ENCODE measurements around the gene CBARP.

Gene CBARP

GRCh38 chr19:1241417-1242095 is 3.8 kb upstream of the CBARP start, which contains the start of gene ATP5F1D (continued):
- TF ChIP-seq TCF7L2 (IDR thresholded peaks at IDR 0.05; ENCODE audit: borderline replicate concordance, low read depth, low read length) (no peak), ZBTB7A (tag by site-specific recombination; IDR thresholded peaks at IDR 0.05; ENCODE audit: low read depth) (no peak), ZNF548 (tag by site-specific recombination; IDR thresholded peaks at IDR 0.05) (no peak), FEZF1 (tag by site-specific recombination; IDR thresholded peaks at IDR 0.05) (no peak), ZNF280D (tag by site-specific recombination; IDR thresholded peaks at IDR 0.05) (no peak), ZBTB6 (tag by site-specific recombination; IDR thresholded peaks at IDR 0.05) (no peak), CTCF (tag by site-specific recombination; IDR thresholded peaks at IDR 0.05) (0 out of 2 replicates have a peak, but pooled peaks have one; percentile 16), TSHZ1 (tag by site-specific recombination; IDR thresholded peaks at IDR 0.05; ENCODE audit: borderline replicate concordance) (no peak), ZNF785 (tag by site-specific recombination; IDR thresholded peaks at IDR 0.05) (no peak), ZNF518A (tag by site-specific recombination; conservative IDR thresholded peaks at IDR 0.05; ENCODE audit: low read depth) (no peak), ZBTB21 (tag by site-specific recombination; IDR thresholded peaks at IDR 0.05) (0 out of 2 replicates have a peak, but pooled peaks have one; percentile 34), ZNF501 (tag by site-specific recombination; IDR thresholded peaks at IDR 0.05) (no peak), ZNF558 (tag by site-specific recombination; IDR thresholded peaks at IDR 0.05) (no peak), PATZ1 (tag by site-specific recombination; IDR thresholded peaks at IDR 0.05) (peak; percentile 74), ZNF112 (tag by site-specific recombination; IDR thresholded peaks at IDR 0.05) (no peak), PRDM4 (tag by site-specific recombination; IDR thresholded peaks at IDR 0.05) (peak; percentile 82), ZNF654 (tag by site-specific recombination; IDR thresholded peaks at IDR 0.05; ENCODE audit: low read depth) (no peak), ZNF37A (tag by site-specific recombination; IDR thresholded peaks at IDR 0.05) (no peak), SP2 (tag by site-specific recombination; IDR thresholded peaks at IDR 0.05) (peak; percentile 65)

Measured in HEK293 (cell line).